OCI-LY1 (cell line): ENCODE results near the gene LDLRAD4.

Experiments
- EZH2 ChIP-seq: fragments of 200-600 bp; sonication (generic), shearing (Covaris generic); IDR thresholded peaks from 2 replicates; pipeline ENCODE4 v1.8.0; 2017; ENCODE audit warnings: borderline replicate concordance, mixed run types, mild to moderate bottlenecking, antibody characterized with exemption, low read length, moderate library complexity, mixed read lengths
- TF ChIP-seq, protein P1 (sequence below): fragments of 200-600 bp; sonication (generic), shearing (Covaris generic); IDR thresholded peaks from 2 replicates; pipeline ENCODE4 v1.5.1; 2017; ENCODE audit warnings: mild to moderate bottlenecking, antibody characterized with exemption, low read length, moderate library complexity, mixed read lengths

DNA sequence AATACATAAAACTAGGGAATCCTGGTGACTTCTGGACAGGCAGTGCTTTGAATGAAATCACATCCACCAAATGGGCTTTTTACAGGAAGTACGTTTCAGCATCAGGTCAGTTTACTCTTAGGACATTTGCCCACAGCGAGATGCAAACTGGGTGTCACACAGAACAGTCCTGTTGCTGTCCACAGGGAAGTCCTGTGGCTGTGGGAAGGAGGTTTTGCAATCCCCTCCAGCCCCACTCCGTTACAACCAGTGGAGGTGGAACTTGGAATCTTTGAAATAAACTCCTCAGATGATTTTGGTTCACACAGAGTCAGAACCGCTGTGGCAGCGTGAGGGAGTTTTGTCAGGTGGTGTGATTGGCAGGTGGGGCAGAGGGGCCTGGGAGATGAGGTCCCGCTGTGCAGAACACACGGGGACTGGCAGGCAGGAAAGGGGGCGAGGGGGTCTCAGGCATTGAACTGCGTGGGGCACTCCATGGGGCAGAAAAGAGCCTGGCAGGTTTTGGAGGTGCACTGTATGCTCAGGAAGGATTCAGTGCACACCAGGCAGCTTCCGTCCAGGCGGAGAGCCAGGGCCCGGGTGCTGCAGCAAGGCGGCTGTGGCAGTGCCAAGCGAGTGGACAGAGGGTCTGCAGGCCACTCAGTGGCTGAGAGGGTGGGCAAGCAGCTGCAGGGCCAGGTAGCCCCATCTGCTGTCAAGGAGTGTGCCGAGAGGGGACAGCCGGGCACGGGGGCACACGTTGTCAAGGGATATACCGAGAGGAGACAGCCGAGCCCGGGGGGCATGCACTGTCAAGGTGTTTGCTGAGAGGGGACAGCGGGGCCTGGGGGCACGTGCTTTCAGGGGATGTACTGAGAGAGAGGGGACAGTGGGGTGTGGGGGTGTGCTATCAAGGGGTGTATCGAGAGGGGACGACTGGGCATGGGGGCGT, 148.7 kb downstream of the LDLRAD4 start:
- TF ChIP-seq, protein P1, sequence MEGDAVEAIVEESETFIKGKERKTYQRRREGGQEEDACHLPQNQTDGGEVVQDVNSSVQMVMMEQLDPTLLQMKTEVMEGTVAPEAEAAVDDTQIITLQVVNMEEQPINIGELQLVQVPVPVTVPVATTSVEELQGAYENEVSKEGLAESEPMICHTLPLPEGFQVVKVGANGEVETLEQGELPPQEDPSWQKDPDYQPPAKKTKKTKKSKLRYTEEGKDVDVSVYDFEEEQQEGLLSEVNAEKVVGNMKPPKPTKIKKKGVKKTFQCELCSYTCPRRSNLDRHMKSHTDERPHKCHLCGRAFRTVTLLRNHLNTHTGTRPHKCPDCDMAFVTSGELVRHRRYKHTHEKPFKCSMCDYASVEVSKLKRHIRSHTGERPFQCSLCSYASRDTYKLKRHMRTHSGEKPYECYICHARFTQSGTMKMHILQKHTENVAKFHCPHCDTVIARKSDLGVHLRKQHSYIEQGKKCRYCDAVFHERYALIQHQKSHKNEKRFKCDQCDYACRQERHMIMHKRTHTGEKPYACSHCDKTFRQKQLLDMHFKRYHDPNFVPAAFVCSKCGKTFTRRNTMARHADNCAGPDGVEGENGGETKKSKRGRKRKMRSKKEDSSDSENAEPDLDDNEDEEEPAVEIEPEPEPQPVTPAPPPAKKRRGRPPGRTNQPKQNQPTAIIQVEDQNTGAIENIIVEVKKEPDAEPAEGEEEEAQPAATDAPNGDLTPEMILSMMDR: no peak
- no peak for TF ChIP-seq EZH2
